GM21576 (cell line): ENCODE results near the gene SLC5A6.

Experiments
- ATAC-seq: cut with Tn5 transposase; IDR thresholded peaks from one replicate; pipeline ENCODE4 v1.9.1; 2021; ENCODE audit warnings: mild to moderate bottlenecking, moderate library complexity; ENCODE audit not compliant: unreplicated experiment

The SLC5A6 gene

DNA sequence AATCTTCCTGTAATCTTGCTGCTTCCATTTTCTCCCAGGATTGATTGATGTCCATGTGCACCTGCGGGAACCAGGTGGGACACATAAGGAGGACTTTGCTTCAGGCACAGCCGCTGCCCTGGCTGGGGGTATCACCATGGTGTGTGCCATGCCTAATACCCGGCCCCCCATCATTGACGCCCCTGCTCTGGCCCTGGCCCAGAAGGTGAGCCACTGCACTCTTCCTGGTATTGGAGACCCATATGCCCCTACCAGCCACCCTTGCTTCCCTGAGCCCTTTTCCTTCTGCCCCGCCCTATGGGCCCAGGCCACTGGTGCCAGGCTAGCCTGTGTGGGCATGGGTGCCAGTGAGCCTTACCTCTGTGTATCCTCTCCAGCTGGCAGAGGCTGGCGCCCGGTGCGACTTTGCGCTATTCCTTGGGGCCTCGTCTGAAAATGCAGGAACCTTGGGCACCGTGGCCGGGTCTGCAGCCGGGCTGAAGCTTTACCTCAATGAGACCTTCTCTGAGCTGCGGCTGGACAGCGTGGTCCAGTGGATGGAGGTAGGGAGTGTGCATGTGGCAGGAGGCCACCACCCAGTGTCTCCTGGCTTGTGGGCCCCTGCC is 25.4 kb upstream of the SLC5A6 start:
- no peak for ATAC-seq

DNA sequence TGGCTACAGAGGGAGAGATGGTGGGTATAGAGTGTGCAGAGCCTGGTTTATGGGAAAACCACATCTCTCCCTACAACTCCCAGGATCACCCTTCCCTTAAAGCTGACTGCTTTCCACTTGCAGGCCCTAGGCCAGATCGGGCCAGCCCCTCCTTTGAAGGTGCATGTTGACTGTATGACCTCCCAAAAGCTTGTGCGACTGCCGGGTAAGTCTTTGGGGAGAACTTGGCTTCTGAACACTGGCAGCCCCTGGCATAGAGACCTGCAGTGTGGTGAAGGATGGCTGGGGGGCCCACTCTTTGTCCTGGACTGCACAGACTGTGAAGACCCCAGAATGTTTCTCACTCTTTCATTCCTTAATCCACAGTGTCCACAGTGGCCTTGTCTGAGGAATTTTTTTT is 24.6 kb upstream of the SLC5A6 start:
- no peak for ATAC-seq

GRCh38 chr2:27236136-27236535 is 24.1 kb upstream of the SLC5A6 start:
- ATAC-seq, result no peak

GRCh38 chr2:27233341-27233740 is 21.3 kb upstream of the SLC5A6 start:
- no peak for ATAC-seq

GRCh38 chr2:27231921-27232320 is 19.9 kb upstream of the SLC5A6 start:
- no peak for ATAC-seq

DNA sequence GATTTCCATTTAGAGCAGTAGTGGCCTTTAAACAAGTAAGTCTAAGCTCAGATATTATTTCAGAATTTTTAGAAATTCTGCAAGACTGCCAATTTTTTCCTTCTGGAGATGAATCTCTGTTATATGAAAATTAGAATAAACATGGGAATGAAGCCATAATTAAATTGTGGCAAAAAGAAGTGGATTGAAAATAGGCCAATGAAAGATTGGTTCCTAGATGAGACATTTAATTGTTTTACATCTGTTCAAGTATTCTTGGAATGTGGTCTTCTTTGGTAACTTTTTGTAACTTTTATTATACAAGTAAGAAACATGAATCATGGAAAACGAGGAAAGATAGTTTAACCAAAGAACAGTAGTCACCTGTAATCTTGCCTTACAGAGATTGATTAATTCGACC is 15.4 kb upstream of the SLC5A6 start:
- no peak for ATAC-seq

GRCh38 chr2:27225526-27225925 is 13.5 kb upstream of the SLC5A6 start:
- no peak for ATAC-seq

DNA sequence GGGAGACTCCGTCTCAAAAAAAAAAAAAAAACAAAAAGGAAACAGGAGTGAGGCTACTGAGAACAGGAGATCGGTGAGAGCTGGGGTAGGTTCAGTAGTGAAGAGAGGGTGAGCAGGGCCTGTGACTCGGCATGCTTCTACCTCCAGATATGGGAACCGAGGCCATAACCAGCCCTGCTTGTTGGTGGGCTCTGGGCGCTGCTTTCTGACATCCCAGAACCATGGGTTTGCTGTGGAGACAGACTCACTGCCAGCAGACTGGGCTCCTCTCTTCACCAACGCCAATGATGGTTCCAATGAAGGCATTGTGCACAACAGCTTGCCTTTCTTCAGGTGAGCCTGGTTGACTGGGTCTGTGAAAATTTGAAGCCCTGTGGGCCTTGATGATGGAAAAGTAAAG is 11.3 kb upstream of the SLC5A6 start:
- ATAC-seq, result no peak

DNA sequence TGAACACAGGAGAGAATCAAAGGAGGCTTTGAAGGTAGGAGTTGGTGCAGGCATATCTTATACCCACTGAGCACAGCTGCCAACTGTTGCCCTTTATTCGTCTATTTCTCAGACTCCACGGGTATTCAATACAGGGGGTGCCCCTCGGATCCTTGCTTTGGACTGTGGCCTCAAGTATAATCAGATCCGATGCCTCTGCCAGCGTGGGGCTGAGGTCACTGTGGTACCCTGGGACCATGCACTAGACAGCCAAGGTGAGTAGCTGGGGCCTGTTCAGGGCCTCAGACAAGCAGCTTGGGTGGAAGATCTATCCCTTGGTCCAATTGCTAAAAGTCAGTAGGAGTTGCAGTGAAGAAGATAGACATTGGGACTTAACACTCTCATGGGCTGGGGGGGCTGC is 10.3 kb upstream of the SLC5A6 start:
- ATAC-seq, result no peak

DNA sequence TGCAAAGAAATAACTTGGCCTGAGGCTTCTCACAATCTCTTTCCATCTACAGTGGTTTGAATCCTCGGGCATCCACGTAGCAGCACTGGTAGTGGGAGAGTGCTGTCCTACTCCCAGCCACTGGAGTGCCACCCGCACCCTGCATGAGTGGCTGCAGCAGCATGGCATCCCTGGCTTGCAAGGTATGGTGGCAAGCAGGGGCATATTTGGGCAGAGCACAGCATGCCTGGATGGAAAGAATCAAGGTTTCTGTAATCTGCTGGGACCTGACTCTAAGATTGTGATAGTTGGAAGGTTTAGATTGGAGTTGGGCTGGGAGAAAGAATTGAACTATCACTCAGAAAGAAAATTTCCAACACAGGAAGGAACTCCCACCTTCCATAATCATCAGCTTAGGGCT is 9.1 kb upstream of the SLC5A6 start:
- ATAC-seq, result no peak

DNA sequence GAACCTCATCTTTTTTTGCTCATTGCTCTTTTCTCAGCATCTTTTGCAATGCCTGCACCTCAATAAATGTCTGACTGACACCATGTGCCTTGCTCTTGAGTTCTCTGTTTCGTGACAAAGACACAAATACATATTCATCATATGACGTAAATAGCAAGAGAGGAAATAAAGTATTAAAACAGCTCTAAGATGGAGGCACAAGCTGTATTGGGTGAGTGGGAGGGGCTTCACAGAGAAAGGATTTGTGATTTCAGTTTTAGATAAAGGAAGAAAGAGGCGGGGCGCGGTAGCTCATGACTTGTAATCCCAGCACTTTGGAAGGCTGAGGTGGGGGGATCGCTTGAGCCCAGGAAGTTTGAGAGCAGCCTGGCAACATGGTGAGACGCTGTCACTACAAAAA is 8.0 kb upstream of the SLC5A6 start:
- ATAC-seq, result no peak

- no peak for ATAC-seq
These were observed 7.0 kb upstream of the SLC5A6 start for GRCh38 chr2:27219091-27219490.

DNA sequence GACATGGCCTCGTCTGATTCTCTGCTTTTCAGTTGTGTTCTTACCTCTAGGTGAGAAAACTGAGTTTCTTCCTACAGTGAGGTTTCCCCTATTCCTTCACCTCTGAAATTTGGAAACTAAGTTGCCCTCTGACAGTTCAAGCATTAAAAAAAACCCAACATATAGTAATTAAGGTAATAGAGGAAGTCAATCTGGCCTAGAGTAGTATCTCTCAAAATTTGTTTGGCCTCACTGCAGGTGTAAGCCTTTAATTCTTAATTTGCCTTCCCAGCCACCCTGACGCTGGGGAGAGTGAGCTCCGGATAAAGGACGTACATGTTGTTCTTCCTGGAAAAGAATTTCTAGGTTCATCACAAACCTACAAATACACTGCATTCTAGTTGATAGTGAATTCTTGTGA is 6.5 kb upstream of the SLC5A6 start:
- no peak for ATAC-seq

DNA sequence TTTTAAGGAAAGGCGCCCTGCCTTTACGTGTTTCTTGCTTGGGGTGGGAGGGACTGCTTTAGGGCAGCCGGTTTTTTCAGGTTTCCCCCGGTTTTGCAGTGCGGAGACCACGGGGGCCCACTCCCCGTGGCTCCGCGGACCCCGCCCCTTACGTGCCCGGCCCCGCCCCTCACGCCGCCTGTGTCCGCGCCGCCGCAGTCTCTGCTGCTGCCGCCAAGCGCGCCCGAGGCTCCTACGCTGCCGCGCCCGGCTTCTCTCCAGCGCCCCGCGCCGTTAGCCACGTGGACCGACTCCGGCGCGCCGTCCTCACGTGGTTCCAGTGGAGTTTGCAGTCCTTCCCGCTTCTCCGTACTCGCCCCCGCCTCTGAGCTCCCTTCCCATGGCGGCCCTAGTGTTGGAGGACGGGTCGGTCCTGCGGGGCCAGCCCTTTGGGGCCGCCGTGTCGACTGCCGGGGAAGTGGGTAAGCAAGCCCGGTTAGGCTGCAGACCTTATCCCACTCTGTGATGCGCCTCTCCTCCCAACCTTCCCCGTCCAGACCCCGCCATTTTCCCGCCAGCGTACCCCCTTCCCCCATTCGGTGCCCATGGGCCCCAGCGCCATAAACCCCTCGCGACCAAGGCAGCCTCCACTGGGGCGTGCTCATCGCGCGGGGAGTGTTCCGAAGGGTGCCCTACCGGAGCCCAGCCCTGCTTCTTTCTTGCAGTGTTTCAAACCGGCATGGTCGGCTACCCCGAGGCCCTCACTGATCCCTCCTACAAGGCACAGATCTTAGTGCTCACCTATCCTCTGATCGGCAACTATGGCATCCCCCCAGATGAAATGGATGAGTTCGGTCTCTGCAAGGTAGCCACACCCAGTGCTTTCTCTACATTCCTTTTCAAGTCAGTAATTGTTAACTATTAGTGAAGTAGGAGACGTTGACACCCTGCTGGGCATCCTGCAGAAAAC is 5.4 kb upstream of the SLC5A6 start, which contains the start of gene CAD:
TSS of gene CAD (plus strand) at position 197 of the 949 bp plus-strand sequence. CDS start at position 380, 183 bp downstream.
- peak; percentile 72 for ATAC-seq

DNA sequence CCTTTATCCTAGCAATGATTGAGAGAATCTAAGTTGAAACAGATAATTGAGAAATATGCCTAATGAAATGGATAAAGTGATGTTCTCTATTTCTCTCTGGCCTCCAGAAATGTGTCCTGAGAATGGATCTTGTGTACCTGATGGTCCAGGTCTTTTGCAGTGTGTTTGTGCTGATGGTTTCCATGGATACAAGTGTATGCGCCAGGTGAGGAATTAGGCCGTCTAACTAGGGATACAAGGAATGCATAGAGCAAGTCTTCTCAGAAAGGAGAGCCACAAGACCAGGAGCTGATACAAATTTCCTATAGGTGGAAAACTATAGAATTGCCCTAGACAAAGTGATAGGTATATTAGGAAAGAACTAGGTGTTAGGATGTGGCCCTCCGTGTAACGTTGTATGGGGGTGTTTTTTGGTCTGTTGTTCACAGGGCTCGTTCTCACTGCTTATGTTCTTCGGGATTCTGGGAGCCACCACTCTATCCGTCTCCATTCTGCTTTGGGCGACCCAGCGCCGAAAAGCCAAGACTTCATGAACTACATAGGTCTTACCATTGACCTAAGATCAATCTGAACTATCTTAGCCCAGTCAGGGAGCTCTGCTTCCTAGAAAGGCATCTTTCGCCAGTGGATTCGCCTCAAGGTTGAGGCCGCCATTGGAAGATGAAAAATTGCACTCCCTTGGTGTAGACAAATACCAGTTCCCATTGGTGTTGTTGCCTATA is 4.5 kb upstream of the SLC5A6 start:
- no peak for ATAC-seq

DNA sequence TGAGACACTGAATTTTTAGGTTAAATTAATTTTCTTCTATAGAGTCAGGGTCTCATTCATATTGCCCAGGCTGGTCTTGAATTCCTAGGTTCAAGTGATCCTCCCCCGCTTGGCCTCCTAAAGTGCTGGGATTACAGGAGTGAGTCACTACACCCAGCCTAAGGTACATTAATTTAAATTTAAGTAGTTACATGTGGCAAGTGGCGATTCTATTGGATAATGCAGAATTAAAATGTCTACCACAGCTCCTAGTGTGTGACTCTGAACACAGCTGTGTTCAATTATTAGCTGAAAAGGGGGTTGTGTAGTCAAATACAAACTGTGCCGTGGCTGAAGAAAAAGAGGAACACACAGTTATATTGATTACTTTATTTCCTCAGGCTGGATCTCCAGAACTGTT is 2.9 kb upstream of the SLC5A6 start:
- ATAC-seq, result no peak

DNA sequence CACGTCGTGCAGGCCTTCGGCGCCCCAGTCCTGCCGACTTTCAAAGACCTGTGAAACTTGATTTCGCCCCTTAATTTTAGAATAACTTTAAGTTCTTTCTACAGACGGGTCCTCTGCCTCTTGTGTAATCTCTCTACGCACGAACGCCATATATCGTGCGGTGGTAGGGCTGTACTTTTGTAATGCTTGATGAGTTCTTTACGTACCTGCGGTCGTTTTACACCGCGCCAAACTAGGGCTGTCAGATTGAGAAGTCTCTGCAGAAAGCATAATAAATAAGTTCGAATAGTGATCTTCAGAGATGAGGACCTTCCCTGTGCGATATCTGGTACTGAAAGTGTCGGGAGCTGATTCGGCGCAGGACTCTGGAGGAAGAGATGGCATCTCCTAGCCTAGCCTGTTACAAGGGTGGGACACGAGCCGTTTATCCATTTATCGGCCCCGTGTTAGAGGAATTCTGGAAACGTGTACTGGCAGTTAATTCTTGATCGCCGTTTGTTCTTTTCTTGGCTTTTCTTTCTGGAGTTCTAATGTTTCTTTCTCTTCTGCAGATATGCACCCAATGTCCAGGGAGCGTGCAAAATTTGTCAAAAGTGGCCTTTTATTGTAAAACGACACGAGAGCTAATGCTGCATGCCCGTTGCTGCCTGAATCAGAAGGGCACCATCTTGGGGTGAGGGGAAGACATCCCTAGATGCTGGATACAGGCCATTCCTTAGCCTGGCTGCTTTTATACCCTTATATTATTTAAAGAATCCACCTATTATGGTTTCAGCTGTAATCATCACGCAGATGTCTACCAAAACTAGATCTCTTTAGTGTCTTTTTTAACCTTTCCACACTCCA is 781 bp upstream of the SLC5A6 start:
- ATAC-seq, result peak; percentile 10

- ATAC-seq, result no peak
These were observed 676 bp downstream of the SLC5A6 start for GRCh38 chr2:27211241-27211942.

DNA sequence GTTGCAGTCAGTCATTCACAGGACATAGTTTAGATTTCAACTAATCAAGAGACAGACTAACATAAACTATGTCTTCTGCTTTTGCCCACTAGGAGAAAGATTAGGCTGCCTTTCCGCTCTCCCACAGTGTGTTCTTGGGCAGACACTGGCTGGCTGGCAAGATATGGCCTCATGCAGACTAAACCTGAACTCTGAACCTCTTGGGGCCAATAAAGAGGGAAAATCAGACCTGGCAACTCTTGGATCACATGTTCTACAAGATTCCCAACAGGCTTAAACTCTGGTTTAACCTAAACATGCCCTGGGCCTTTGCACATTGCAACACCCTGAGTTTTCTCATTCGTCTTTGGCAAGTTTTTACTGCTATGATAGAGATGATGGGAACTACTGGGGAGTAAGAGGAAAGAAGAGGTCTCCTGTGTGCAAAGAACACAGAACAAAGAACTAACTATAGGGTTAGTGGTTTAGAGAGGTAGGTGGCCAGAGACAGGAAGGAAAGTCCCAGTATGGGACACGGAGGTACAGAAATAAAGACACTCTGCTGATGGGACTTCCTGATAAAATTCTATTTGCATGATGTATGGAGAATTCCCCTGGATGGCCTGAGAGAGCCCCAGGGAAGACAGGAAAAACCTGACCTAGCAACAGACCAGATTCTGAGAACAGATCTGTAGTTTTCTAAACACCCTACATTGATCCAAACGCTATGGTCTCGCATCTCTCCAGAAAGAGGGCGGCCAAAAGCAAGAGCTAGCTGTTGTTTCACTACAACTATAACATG is 2.3 kb downstream of the SLC5A6 start:
- no peak for ATAC-seq
